Amygdala (tissue), 56 donors: ENCODE results near the gene FLNA.
"Not testable (repeated sequence)": the region's sequence is repeated elsewhere in the genome, so short reads cannot be mapped to it uniquely, and the experiment has no call there.

Source experiments
- DNase-seq, 56 donors: peaks; one replicate each; lab custom pipeline; 2025; lab: John Stamatoyannopoulos, UW

Gene FLNA

GRCh38 chrX:154398668-154399526, 24.5 kb upstream of the FLNA start:
- peak in 50 of 56 donors; percentile 2 to 84 (median 49) for DNase-seq

GRCh38 chrX:154397888-154398667, 23.6 kb upstream of the FLNA start, which contains the start of gene RPL10:
Gene RPL10, plus strand, starts transcription at chrX:154398377. Its CDS starts 143 bp downstream, at chrX:154398520.
- peak; percentile 17 to 96 (median 89) for DNase-seq

GRCh38 chrX:154396973-154397887, 22.8 kb upstream of the FLNA start:
- DNase-seq, result peak in 24 of 56 donors; percentile 26 to 71 (median 48)

GRCh38 chrX:154396363-154396762, 21.9 kb upstream of the FLNA start:
- not testable (repeated sequence) for DNase-seq

GRCh38 chrX:154389812-154390747, 15.6 kb upstream of the FLNA start:
- DNase-seq, result not testable (repeated sequence)

- DNase-seq, result not testable (repeated sequence)
These were observed 14.2 kb upstream of the FLNA start for GRCh38 chrX:154388649-154389048.

- DNase-seq, result not testable (repeated sequence)
These were observed 13.7 kb upstream of the FLNA start for GRCh38 chrX:154388094-154388493.

GRCh38 chrX:154384284-154384892, 10.0 kb upstream of the FLNA start:
- DNase-seq, result peak in 4 of 56 donors; percentile 4 to 15 (median 8)

GRCh38 chrX:154383359-154384283, 9.2 kb upstream of the FLNA start:
- no peak for DNase-seq

GRCh38 chrX:154382483-154383069, 8.1 kb upstream of the FLNA start:
- DNase-seq, result no peak

- DNase-seq, result no peak
These were observed 6.8 kb upstream of the FLNA start for GRCh38 chrX:154381271-154381670.

- DNase-seq, result no peak
These were observed 6.4 kb upstream of the FLNA start for GRCh38 chrX:154380787-154381186.

- DNase-seq, result no peak
These were observed 5.7 kb upstream of the FLNA start for GRCh38 chrX:154380153-154380552.

- DNase-seq, result peak in 1 of 56 donors; percentile 28
These were observed 5.1 kb upstream of the FLNA start for GRCh38 chrX:154379569-154379951.

GRCh38 chrX:154378799-154379568, 4.5 kb upstream of the FLNA start, which contains the start of gene EMD:
Gene EMD, plus strand, starts transcription at chrX:154379295. Its CDS starts 190 bp downstream, at chrX:154379485.
- peak; percentile 35 to 100 (median 98) for DNase-seq
